DMS153 (cell line): ENCODE measurements around the gene TYK2.

Experiments
- DNase-seq: peaks from one replicate; lab custom pipeline; 2025; lab: John Stamatoyannopoulos, UW

The TYK2 gene

GRCh38 chr19:10333758-10334587, 46.4 kb downstream of the TYK2 start:
- no peak for DNase-seq

GRCh38 chr19:10332965-10333757, 47.2 kb downstream of the TYK2 start, which contains the start of gene RAVER1:
Gene RAVER1 (minus strand): TSS chr19:10333529. CDS start chr19:10333507, 22 bp downstream.
- DNase-seq = peak; percentile 95

- DNase-seq = no peak
Measured at GRCh38 chr19:10332158-10332964, 48.0 kb downstream of the TYK2 start.

GRCh38 chr19:10329555-10329954, 50.8 kb downstream of the TYK2 start:
- DNase-seq = no peak

GRCh38 chr19:10328558-10329429, 51.6 kb downstream of the TYK2 start:
- no peak for DNase-seq

- DNase-seq = no peak
Measured at GRCh38 chr19:10327793-10328192, 52.6 kb downstream of the TYK2 start.

GRCh38 chr19:10325732-10326131, 54.6 kb downstream of the TYK2 start:
- no peak for DNase-seq

GRCh38 chr19:10321874-10322835, 58.2 kb downstream of the TYK2 start:
- no peak for DNase-seq

GRCh38 chr19:10321417-10321797, 59.0 kb downstream of the TYK2 start:
- DNase-seq = no peak

GRCh38 chr19:10320602-10321416, 59.6 kb downstream of the TYK2 start:
- no peak for DNase-seq

- no peak for DNase-seq
Measured at GRCh38 chr19:10318807-10319682, 61.3 kb downstream of the TYK2 start.

- DNase-seq = no peak
Measured at GRCh38 chr19:10317857-10318462, 62.4 kb downstream of the TYK2 start.

- DNase-seq = no peak
Measured at GRCh38 chr19:10317045-10317856, 63.1 kb downstream of the TYK2 start.

- no peak for DNase-seq
Measured at GRCh38 chr19:10316229-10317044, 63.9 kb downstream of the TYK2 start.

GRCh38 chr19:10315335-10316214, 64.8 kb downstream of the TYK2 start, which contains the start of gene FDX2:
Gene FDX2 (minus strand): TSS chr19:10316015. CDS start chr19:10315996, 19 bp downstream.
- peak; percentile 75 for DNase-seq
